ENCODE results near the gene AKT3.

Gene AKT3

GRCh38 chr1:243734308-243734695 is 115.7 kb downstream of the AKT3 start:
- H3K4me1 ChIP-seq (ENCODE audit: insufficient read depth, low read length, poor library complexity, severe bottlenecking), result no peaks in the 10 kb centered on the region
- no peak overlapping the region for H2AFZ ChIP-seq (ENCODE audit: low read length)
- H3K4me3 ChIP-seq (ENCODE audit: low read length, poor library complexity, severe bottlenecking), result no peak overlapping the region
- H3F3A ChIP-seq (ENCODE audit: low read depth), result no peaks in the 10 kb centered on the region
- H3K36me3 ChIP-seq (ENCODE audit: insufficient read depth, low read length), result no peaks in the 10 kb centered on the region
- H3K9me3 ChIP-seq (ENCODE audit: insufficient read depth, low read depth, low read length), result no peaks in the 10 kb centered on the region
- H3K9me2 ChIP-seq (replicated peaks; ENCODE audit: low read depth, low read length), result no peaks in the 10 kb centered on the region
- no peaks in the 10 kb centered on the region for H3K79me2 ChIP-seq (ENCODE audit: insufficient read depth, low read length)
- no peak overlapping the region for H3K9ac ChIP-seq (ENCODE audit: low read depth, low read length, poor library complexity, severe bottlenecking)
- no peak for TF ChIP-seq EZH2phosphoT487 (IDR thresholded peaks at IDR 0.05; ENCODE audit: borderline replicate concordance)
- no peak for TF ChIP-seq CTCF (conservative IDR thresholded peaks at IDR 0.05; ENCODE audit: low read length)
- no peaks in the 10 kb centered on the region for H3K27me3 ChIP-seq (ENCODE audit: insufficient read depth, low read length, poor library complexity, severe bottlenecking)
- H4K20me1 ChIP-seq (ENCODE audit: insufficient read depth, low read length, poor library complexity, severe bottlenecking), result no peaks in the 10 kb centered on the region
- H3K4me2 ChIP-seq (ENCODE audit: low read depth, low read length, poor library complexity, severe bottlenecking), result no peak overlapping the region

GRCh38 chr1:243733670-243734307 is 116.3 kb downstream of the AKT3 start:
- H3F3A ChIP-seq (ENCODE audit: low read depth), result no peaks in the 10 kb centered on the region
- H3K9ac ChIP-seq (ENCODE audit: low read depth, low read length, poor library complexity, severe bottlenecking), result no peak overlapping the region
- no peaks in the 10 kb centered on the region for H3K4me1 ChIP-seq (ENCODE audit: insufficient read depth, low read length, poor library complexity, severe bottlenecking)
- no peak overlapping the region for H2AFZ ChIP-seq (ENCODE audit: low read length)
- H3K36me3 ChIP-seq (ENCODE audit: insufficient read depth, low read length), result no peaks in the 10 kb centered on the region
- H3K27me3 ChIP-seq (ENCODE audit: insufficient read depth, low read length, poor library complexity, severe bottlenecking), result no peaks in the 10 kb centered on the region
- TF ChIP-seq CTCF (conservative IDR thresholded peaks at IDR 0.05; ENCODE audit: low read length) (no peak), EZH2phosphoT487 (IDR thresholded peaks at IDR 0.05; ENCODE audit: borderline replicate concordance) (no peak)
- H3K9me2 ChIP-seq (replicated peaks; ENCODE audit: low read depth, low read length), result no peaks in the 10 kb centered on the region
- no peaks in the 10 kb centered on the region for H3K9me3 ChIP-seq (ENCODE audit: insufficient read depth, low read depth, low read length)
- H3K4me3 ChIP-seq (ENCODE audit: low read length, poor library complexity, severe bottlenecking), result no peak overlapping the region
- no peaks in the 10 kb centered on the region for H4K20me1 ChIP-seq (ENCODE audit: insufficient read depth, low read length, poor library complexity, severe bottlenecking)
- H3K79me2 ChIP-seq (ENCODE audit: insufficient read depth, low read length), result no peaks in the 10 kb centered on the region
- no peak overlapping the region for H3K4me2 ChIP-seq (ENCODE audit: low read depth, low read length, poor library complexity, severe bottlenecking)

GRCh38 chr1:243732637-243733036 is 117.4 kb downstream of the AKT3 start:
- Histone ChIP-seq H3K4me3 (ENCODE audit: low read length, poor library complexity, severe bottlenecking) (no peak overlapping the region), H3K36me3 (ENCODE audit: insufficient read depth, low read length) (no peaks in the 10 kb centered on the region), H3K4me1 (ENCODE audit: insufficient read depth, low read length, poor library complexity, severe bottlenecking) (no peaks in the 10 kb centered on the region), H3K4me2 (ENCODE audit: low read depth, low read length, poor library complexity, severe bottlenecking) (no peak overlapping the region), H3K27me3 (ENCODE audit: insufficient read depth, low read length, poor library complexity, severe bottlenecking) (no peaks in the 10 kb centered on the region), H2AFZ (ENCODE audit: low read length) (no peak overlapping the region), H3K79me2 (ENCODE audit: insufficient read depth, low read length) (no peaks in the 10 kb centered on the region), H3F3A (ENCODE audit: low read depth) (no peaks in the 10 kb centered on the region), H3K9me2 (replicated peaks; ENCODE audit: low read depth, low read length) (no peaks in the 10 kb centered on the region), H3K9ac (ENCODE audit: low read depth, low read length, poor library complexity, severe bottlenecking) (no peak overlapping the region), H4K20me1 (ENCODE audit: insufficient read depth, low read length, poor library complexity, severe bottlenecking) (no peaks in the 10 kb centered on the region), H3K9me3 (ENCODE audit: insufficient read depth, low read depth, low read length) (no peaks in the 10 kb centered on the region)
- TF ChIP-seq EZH2phosphoT487 (IDR thresholded peaks at IDR 0.05; ENCODE audit: borderline replicate concordance) (no peak), CTCF (conservative IDR thresholded peaks at IDR 0.05; ENCODE audit: low read length) (no peak)
